GM12801 (cell line): ENCODE results near the gene SSX2IP.

Experiments
- CTCF ChIP-seq: IDR thresholded peaks from one replicate; pipeline ENCODE4 v1.5.1; 2011; ENCODE audit warnings: control low read depth; ENCODE audit not compliant: insufficient read length; ENCODE audit errors: extremely low read depth

Gene SSX2IP

GRCh38 chr1:84620720-84621313, 69.4 kb downstream of the SSX2IP start:
- TF ChIP-seq CTCF: no peak

DNA sequence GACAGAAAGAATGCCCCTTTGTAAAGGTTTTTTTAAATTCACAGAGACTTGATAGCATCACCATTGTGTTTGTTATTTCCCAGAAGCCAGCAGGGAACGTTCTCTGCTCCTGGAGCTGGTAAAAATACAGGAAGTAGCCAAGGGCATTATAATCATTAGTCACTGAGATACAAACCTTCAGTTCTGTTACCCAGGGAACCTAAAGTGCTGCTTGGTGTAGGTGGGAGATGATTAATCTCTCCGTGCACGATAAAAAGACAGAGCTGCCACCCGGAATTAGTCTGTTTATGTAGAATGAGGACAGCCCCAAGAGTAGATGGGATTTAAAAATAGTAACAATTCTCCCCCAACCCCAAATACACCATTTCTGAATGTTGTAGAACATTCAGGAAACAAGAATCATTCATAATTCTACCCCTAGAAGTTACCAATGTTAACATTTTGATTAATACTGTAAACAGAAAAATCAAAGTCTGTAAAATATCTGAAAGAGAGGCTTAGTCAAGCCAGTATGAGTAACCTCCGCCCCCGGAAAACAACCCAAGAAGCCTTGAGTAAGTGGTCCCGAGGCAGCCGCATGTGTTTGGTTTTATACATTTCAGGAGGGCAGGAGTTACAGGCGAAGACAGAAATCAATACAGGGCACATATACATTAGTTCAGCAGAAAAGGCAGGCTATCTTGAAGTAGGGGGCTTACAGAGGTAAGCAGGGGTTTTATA, 70.7 kb downstream of the SSX2IP start:
- TF ChIP-seq CTCF: no peak

DNA sequence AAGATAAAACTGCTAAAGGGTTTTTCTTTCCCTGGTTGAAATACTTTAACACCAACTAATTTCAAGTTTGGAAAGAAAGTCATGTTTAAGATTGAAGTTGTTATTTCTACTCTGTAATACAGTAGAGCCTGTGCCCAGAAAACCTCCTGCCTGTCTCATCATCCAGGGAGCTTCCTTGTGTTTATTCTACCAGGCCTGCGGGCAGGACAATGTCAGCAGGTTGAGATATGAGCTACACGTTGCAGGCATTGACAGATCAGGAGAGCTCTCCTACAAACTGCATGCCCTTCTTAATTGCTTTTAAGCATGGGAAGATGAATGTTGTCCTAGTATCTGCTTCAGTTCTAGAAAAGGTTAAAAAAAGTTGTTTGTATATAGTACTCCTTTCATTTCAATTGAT, 72.9 kb downstream of the SSX2IP start:
- no peak for TF ChIP-seq CTCF

DNA sequence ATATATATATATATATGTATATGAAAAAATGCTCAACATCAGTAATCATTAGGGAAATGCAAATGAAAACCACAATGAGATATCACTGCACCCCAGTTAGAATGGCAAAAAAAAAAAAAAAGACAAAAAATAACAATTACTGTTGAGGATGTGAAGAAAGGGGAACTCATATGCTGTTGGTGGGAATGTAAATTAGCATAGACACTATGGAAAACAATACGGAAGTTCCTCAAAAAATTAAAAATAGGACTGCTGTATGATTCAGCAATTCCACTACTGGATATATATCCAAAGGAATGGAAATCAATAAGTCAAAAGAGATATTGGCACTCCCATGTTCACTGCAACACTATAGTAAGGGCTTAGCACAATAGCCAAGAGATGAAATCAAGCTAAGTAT, 74.5 kb downstream of the SSX2IP start:
- no peak for TF ChIP-seq CTCF

GRCh38 chr1:84613887-84614286, 76.4 kb downstream of the SSX2IP start:
- no peak for TF ChIP-seq CTCF

DNA sequence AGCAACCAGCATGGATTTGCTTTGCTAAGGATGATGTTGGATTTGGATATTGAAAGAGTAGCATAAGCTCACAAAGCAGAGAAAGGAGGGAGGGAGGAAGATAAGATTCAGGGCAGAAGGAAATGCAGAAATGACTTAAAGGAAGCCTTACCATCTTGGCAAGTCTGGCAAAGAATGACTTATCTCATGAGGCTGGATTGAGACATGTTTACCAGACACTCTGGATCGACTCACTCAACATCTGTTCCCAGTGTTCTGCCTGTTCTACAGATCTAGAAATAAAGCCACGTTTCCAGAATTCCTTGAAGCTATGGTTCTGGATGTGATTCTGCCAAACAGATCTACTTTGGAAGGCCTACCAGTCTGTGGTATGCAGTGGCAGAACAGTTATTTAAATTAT, 77.2 kb downstream of the SSX2IP start:
- TF ChIP-seq CTCF: no peak

DNA sequence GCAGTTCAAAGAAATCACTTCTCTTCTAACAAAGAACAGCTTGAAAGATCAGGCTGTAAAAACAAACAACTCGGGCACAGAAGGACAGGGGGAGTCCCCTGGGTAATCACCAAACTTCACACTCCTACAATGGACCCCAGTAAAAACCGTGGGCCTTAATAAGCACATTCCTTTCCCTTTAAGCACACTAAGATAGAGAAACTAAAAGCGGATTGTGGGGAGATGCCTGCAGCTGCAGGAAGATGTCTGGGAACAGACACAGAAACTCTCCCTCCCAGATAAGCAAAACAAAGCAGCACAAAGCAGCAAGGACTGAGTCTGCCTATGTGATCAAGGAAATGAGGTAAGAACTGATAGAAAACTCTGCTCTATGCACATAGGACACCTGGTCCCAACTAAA, 78.5 kb downstream of the SSX2IP start:
- TF ChIP-seq CTCF: no peak
